Fibroblast of the aortic adventitia (primary cell): Measurements from ENCODE around the gene FIGNL1. TPM values are rescaled to one million over a fixed set of nuclear protein-coding genes. Genes with fewer than 3 reads are reported as not detected.
"Not testable (repeated sequence)": the region's sequence is repeated elsewhere in the genome, so short reads cannot be mapped to it uniquely, and the experiment has no call there.

Experiments
- DNase-seq: peaks from one replicate; pipeline ENCODE4 v3.0.0-alpha.2; 2010; ENCODE audit warnings: low read depth
- H3K4me3 ChIP-seq: 2 replicates; pipeline ENCODE4 v1.5.1; 2011; ENCODE audit warnings: low read depth, mild to moderate bottlenecking, control low read depth, low read length, moderate library complexity
- total RNA-seq: library from RNA; depleted of rRNA; stranded (reverse); fragments of >200 nt; gene quantifications from 2 replicates; pipeline ENCODE4 v1.2.3, GENCODE V29; 2012; ENCODE audit warnings: low replicate concordance
- TF ChIP-seq, protein P1 (sequence below): IDR thresholded peaks from 2 replicates; pipeline ENCODE4 v1.5.1; 2011; ENCODE audit warnings: mild to moderate bottlenecking, low read length, control low read depth, inconsistent platforms; ENCODE audit not compliant: insufficient read depth

FIGNL1 gene
- total RNA-seq, 1 donor, result 33.6 TPM

DNA sequence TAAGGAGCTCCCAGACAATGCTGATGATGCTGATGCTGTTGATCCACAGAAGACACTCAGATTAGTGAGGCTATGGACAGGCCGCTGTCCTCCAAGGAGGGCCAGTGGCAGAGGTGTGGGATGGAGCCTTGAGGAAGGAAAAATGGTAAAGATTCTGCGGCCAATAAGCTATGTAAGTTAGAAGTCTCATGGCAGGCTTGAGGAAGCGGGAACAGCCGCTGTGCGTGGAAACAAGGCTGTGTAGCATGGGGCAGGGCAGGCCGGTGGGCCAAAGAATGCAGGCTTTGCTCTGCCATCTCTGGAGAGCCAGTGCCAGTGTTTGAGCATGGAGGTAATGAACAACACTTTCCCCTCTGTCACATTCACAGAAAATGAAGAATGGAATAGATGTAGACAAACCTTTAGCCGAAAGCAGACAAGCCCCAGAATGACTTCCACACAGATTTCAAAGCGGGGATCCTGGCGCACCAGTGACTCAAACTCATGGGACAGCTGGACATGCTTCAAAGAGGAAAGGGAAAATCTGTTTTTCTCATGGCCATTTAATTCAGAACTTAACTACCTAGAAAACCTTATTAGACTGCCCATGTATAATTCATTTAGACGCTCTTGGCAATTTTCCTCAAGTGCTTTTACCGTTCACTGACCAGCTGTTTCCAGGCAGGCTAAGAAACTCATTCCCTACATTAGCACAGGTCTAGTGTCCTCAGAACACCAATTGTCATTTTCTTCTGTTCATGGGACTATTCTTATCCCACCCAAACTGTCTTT, 16.9 kb upstream of the FIGNL1 start:
- H3K4me3 ChIP-seq, result no peak overlapping the region
- no peak for DNase-seq
- TF ChIP-seq, protein P1, sequence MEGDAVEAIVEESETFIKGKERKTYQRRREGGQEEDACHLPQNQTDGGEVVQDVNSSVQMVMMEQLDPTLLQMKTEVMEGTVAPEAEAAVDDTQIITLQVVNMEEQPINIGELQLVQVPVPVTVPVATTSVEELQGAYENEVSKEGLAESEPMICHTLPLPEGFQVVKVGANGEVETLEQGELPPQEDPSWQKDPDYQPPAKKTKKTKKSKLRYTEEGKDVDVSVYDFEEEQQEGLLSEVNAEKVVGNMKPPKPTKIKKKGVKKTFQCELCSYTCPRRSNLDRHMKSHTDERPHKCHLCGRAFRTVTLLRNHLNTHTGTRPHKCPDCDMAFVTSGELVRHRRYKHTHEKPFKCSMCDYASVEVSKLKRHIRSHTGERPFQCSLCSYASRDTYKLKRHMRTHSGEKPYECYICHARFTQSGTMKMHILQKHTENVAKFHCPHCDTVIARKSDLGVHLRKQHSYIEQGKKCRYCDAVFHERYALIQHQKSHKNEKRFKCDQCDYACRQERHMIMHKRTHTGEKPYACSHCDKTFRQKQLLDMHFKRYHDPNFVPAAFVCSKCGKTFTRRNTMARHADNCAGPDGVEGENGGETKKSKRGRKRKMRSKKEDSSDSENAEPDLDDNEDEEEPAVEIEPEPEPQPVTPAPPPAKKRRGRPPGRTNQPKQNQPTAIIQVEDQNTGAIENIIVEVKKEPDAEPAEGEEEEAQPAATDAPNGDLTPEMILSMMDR, result no peak

DNA sequence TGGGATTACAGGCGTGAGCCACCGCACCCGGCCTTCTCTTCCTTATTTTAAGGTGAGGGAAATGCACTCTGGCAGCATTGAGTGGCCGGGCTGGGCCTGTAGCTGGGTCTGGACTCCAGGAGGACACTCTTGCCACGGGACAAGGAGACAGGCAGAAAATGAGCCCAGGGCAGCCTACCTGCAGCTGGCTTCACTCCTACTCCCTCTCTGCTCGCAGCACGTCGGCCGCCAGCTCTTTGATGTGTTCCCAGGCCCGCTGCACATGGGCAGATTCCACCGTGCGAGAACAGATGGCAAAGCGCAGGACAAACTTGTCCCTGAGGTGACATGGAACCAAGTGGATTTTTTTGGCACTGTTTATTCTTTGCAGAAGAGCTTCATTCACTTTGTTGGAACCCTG, 12.9 kb upstream of the FIGNL1 start:
- DNase-seq, result no peak
- TF ChIP-seq, protein P1, result no peak
- no peak overlapping the region for H3K4me3 ChIP-seq

DNA sequence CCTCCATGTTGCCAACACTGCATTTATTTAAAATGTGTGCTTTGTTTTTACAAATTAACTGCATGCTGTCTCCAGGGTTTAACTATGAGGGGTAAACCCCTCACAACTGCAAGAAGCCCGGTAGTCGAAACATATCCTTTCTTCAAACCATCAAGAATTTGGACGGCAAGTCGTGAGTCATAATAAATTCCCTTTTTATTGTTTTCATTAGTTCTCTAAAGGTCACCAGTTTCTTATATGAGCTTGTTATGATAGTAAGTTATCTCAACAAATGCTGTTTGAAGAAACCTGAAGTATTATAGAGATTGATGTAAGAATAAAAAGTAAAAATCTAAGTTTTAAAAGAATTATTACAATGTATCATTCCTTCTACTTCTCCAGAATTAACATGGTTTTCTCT, 12.2 kb upstream of the FIGNL1 start:
- no peak for DNase-seq
- TF ChIP-seq, protein P1, result no peak

DNA sequence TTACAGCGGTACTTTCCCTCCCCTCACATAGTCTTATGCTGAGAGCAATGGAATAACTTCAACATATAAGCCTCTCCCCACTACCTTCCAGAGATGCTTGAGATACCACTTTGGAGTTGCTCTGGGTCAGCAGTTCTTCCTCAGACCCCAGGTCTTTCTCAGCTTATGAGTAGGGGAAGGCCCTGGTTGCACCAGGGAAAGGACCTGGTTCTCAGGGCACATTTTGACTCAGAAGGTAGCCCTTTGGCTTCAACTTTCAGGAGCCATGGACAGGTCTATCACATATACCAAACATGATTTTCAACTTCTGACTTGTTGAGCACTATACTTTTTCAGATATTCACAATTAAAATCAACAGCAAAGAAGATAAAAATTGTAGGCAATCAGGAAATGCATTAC, 11.5 kb upstream of the FIGNL1 start:
- TF ChIP-seq, protein P1, result no peak
- DNase-seq, result no peak
- H3K4me3 ChIP-seq, result no peak overlapping the region

More for the DNA sequence above, 12.2 kb upstream of the FIGNL1 start:
- H3K4me3 ChIP-seq, result no peak overlapping the region

DNA sequence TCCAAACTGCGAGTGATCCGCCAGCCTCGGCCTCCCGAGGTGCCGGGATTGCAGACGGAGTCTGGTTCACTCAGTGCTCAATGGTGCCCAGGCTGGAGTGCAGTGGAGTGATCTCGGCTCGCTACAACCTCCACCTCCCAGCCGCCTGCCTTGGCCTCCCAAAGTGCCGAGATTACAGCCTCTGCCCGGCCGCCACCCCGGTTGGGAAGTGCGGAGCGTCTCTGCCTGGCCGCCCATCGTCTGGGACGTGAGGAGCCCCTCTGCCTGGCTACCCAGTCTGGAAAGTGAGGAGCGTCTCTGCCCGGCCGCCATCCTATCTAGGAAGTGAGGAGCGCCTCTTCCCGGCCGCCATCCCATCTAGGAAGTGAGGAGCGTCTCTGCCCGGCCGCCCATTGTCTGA, 9.0 kb upstream of the FIGNL1 start:
- not testable (repeated sequence) for DNase-seq, H3K4me3 ChIP-seq

DNA sequence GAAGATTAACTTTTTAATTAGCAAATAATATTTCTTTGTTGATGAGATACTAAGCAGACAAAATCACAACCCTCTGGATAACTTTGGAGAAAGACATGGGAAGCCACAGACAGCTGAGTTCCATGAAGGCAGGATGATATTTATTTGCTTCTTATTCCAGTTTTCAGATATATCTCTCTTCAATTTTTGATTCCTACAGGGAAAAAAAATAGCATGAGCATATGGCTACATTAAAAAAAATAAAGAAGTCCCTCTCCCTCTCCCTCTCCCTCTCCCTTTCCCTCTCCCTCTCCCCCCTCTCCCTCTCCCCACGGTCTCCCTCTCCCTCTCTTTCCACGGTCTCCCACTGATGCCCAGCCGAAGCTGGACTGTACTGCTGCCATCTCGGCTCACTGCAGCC, 8.5 kb upstream of the FIGNL1 start:
- H3K4me3 ChIP-seq, DNase-seq: not testable (repeated sequence)

DNA sequence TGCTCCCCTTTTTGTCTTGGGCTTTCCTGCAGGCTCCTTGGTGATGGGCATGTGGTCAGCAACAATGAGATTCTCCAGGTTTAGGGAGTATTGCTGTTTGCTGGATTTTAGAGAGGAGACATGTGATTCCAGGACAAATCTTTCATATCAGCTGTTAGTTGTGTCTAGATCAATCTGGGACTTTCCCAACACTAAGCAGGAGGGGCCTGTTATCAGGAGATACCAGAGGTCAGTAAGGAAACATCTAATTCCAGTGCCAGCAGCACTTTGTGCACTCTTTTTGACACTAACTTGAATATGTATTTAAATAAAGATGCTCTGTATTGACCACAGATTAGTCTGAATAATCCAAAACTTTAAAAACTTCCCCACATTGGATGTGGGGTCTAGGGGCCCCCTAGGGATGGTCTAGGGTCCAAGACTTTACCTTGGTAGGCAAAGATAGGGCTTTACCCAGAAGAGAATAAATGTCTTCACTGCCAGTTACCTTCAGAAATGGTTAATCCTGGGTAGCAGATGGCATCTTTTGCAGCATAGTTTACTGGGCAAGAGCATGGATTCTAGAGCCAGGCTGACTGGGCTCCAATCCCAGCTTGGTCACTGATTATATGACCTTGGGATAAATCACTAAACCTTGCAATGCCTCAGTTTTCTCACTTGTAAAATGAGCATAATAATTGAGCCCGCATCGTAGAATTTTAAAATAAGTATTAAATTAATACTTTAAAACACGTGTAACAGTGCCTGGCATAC, 6.4 kb upstream of the FIGNL1 start:
- no peak overlapping the region for H3K4me3 ChIP-seq
- DNase-seq, result no peak

More for the DNA sequence above, 6.4 kb upstream of the FIGNL1 start:
- TF ChIP-seq, protein P1, result no peak
